ENCODE data around the gene SUMO1.

DNA sequence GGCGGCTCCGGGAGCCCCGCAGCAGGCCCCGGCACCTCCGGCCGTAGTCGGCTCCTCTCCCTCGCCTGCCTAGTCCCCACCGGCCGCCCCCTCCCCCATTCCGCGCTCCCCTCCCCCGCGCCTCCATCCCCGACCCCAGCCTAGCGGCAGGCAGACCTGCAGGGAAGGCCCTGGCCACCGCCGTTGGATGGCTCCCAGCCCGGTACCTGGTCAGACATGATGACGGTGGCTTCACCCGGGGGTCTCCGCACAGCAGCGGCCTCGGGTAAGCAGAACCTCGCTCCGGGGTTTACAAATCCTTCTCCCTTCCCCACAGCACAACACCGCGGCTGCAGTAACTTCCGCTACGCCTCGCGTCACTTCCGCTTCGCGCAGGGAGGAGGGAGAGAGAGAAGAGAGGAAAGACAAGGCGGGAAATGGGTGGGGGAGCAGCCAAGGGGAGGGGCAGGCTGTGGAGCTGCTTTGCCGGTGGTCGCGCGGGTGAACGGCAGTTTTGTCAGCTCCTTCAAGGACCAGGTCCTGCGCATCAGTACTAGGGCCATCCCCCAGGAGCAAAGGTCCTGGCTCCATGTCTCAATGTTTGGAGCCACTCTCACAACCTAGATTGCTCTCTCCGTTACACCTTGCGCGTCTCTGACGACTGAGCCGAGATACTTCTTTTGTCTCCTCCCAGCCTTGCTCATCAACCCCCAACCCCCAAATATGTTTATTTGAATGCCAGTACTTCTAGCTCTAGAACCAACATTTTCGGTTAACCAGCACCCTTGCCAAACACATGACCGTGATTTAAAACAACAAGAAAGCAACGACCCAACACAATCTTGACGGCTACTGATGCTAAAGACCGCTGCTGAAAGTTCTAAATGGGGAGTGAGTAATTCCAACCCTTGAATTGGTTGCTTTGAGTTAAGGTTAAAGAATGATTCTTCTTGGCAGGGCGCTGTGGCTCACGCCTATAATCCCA lies at the start of gene SUMO1:
- TF ChIP-seq CTCF (IDR thresholded peaks at IDR 0.05; ENCODE audit: insufficient read depth, low read depth, low read length): no peak
- no peak for TF ChIP-seq EZH2 (IDR thresholded peaks at IDR 0.05; ENCODE audit: insufficient read depth, low read length)

Measured in astrocyte (in vitro differentiated cells and primary cell).